CD4-positive, alpha-beta T cell treated with Interferon alpha-2 for 1 hour (primary cell): Measurements from ENCODE around the gene FAM209A.
"Not testable (repeated sequence)": the region's sequence is repeated elsewhere in the genome, so short reads cannot be mapped to it uniquely, and the experiment has no call there.

Experiments used
- DNase-seq, 2 donors: peaks; one replicate each; pipeline ENCODE4 v3.0.0-alpha.2; 2020 to 2022

Gene FAM209A

GRCh38 chr20:56524444-56524843 lies at the start of gene FAM209A:
Gene FAM209A (plus strand): TSS chr20:56524744. CDS start chr20:56524809, 65 bp downstream.
- not testable (repeated sequence) for DNase-seq

GRCh38 chr20:56483970-56484369 lies 40.6 kb upstream of the FAM209A start:
- DNase-seq, result peak; percentile 24 to 30

- no peak for DNase-seq
Observed at GRCh38 chr20:56487216-56487615, 37.3 kb upstream of the FAM209A start.

- DNase-seq, result no peak
Observed at GRCh38 chr20:56488566-56488965, 36.0 kb upstream of the FAM209A start.

GRCh38 chr20:56501116-56501515 lies 23.4 kb upstream of the FAM209A start:
- DNase-seq, result no peak

GRCh38 chr20:56503916-56504315 lies 20.6 kb upstream of the FAM209A start:
- no peak for DNase-seq

- no peak for DNase-seq
Observed at GRCh38 chr20:56504373-56505005, 20.1 kb upstream of the FAM209A start.

GRCh38 chr20:56506103-56506502 lies 18.4 kb upstream of the FAM209A start:
- no peak for DNase-seq

GRCh38 chr20:56511926-56512325 lies 12.6 kb upstream of the FAM209A start:
- no peak for DNase-seq

- no peak for DNase-seq
Observed at GRCh38 chr20:56513161-56514150, 11.1 kb upstream of the FAM209A start.

GRCh38 chr20:56516631-56517030 lies 7.9 kb upstream of the FAM209A start:
- DNase-seq, result no peak

GRCh38 chr20:56517211-56517610 lies 7.3 kb upstream of the FAM209A start:
- no peak for DNase-seq

GRCh38 chr20:56517641-56518040 lies 6.9 kb upstream of the FAM209A start:
- DNase-seq, result no peak

GRCh38 chr20:56518126-56518525 lies 6.4 kb upstream of the FAM209A start:
- no peak for DNase-seq

- DNase-seq, result no peak
Observed at GRCh38 chr20:56518721-56519398, 5.7 kb upstream of the FAM209A start.

GRCh38 chr20:56519551-56519950 lies 5.0 kb upstream of the FAM209A start:
- no peak for DNase-seq

- no peak for DNase-seq
Observed at GRCh38 chr20:56520180-56520579, 4.4 kb upstream of the FAM209A start.

- not testable (repeated sequence) for DNase-seq
Observed at GRCh38 chr20:56520746-56521354, 3.7 kb upstream of the FAM209A start.

GRCh38 chr20:56522311-56522710 lies 2.2 kb upstream of the FAM209A start:
- DNase-seq, result no peak

GRCh38 chr20:56527521-56527920 lies 3.0 kb downstream of the FAM209A start:
- DNase-seq, result no peak

GRCh38 chr20:56532946-56533345 lies 8.4 kb downstream of the FAM209A start, which contains the start of gene FAM209B:
Gene FAM209B (plus strand): TSS chr20:56533246. CDS start chr20:56533342, 96 bp downstream.
- not testable (repeated sequence) for DNase-seq

GRCh38 chr20:56537997-56538396 lies 13.5 kb downstream of the FAM209A start:
- DNase-seq, result no peak

- DNase-seq, result no peak
Observed at GRCh38 chr20:56540415-56540814, 15.9 kb downstream of the FAM209A start.
